Measurements from ENCODE around the gene CDYL2.

Gene CDYL2

DNA sequence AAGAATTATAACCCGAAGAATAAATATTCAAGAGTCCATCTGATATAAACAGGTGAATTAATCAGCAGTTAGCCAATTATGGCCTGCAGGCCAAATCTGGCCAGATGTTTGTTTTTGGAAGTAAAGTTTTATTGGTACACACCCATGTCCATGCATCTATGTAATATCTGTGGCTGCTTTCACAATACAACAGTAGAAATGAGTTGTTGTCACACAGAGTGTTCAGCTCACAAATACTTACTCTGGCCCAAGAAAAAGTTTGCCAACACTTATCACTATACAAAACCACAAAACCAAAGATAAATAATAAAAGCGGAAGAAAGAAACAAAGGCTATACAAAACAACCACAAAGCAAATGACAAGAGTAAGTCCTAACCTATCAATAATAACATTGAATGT is 109.4 kb downstream of the CDYL2 start:
- no peaks in the 10 kb centered on the region for H3K27me3 Mint-ChIP-seq (ENCODE audit: low read depth)
- H3K4me1 Mint-ChIP-seq (ENCODE audit: low read depth) = peaks cover 53% of the 10 kb centered on the region

DNA sequence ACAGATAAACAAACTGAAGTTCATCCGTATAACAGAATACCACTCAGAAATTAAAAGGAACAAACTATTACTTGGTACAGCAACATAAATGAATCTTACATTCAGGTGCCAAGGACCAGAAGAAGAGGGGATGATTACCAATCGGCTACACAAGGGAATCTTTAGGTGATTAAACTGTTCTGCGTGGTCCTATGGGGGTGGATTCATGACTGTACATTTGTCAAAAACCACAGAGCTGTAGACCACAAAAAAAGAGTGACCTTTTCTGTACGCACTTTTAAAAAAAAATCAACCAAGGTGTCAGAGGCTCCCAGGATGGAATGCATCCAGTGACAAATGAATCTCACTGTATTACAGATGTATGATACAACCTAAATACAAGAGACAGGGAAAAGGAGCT is 110.8 kb downstream of the CDYL2 start:
- peaks cover 56% of the 10 kb centered on the region for H3K4me1 Mint-ChIP-seq (ENCODE audit: low read depth)
- peaks cover 1% of the 10 kb centered on the region for H3K9me3 Mint-ChIP-seq
- H3K4me3 Mint-ChIP-seq = no peak overlapping the region
- no peaks in the 10 kb centered on the region for H3K27me3 Mint-ChIP-seq (ENCODE audit: low read depth)
- H3K36me3 Mint-ChIP-seq (ENCODE audit: low read depth) = peaks cover 23% of the 10 kb centered on the region
- H3K27ac Mint-ChIP-seq = no peak overlapping the region

More for the DNA sequence above, 109.4 kb downstream of the CDYL2 start:
- Mint-ChIP-seq H3K9me3 (peaks cover 4% of the 10 kb centered on the region), H3K27ac (peak overlapping the region; percentile 10), H3K36me3 (ENCODE audit: low read depth) (peaks cover 26% of the 10 kb centered on the region), H3K4me3 (no peak overlapping the region)

DNA sequence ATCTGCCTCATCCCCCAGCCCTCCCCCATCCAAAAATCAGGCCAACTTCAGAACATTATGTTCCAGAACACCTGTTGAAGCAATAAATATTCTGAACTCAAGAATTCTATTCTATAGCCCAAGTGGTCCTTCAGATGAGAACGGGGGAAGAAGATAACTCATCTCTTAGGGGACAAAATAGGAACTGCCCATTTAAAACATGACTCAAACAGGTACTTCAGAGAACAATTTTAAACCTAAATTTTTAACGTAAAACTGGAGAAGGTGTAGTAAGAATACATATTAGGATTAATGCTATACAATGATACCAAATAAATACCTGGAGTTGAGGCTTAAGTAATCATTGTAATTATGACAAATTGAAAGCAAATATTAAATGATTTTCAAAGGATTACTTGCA is 112.1 kb downstream of the CDYL2 start:
- Mint-ChIP-seq H3K4me1 (ENCODE audit: low read depth) (peaks cover 61% of the 10 kb centered on the region), H3K27me3 (ENCODE audit: low read depth) (no peaks in the 10 kb centered on the region), H3K27ac (no peak overlapping the region), H3K4me3 (no peak overlapping the region), H3K36me3 (ENCODE audit: low read depth) (peaks cover 20% of the 10 kb centered on the region), H3K9me3 (peaks cover 3% of the 10 kb centered on the region)

DNA sequence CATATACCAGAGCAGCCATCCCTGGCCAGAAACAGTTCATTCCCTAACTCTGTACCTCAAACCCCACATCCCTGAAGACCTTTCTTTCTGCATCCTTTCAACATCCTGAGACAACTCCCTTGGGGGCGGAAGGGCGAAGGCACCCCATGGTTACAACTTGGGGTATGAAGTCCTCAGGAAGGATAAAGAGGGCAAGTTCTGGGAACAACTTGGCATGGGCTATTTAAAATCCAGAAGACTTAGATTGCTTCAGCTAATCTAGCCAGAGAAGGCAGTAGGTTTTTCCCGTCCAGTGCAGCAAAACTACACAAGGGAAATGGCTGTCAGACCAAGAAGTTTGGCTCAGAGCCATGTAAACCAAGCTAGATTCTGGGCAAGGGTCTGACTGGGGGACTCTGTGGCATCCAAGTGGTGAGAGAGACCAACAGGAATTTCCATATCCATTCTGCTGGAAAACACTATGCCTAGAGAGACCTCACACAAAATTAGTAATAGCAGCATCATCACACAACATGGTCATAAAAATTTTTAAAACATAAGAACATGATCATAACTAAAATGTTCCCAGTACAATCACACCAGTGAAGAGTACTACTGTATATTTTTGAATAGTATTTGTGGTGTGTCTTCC is 113.2 kb downstream of the CDYL2 start:
- Mint-ChIP-seq H3K27me3 (ENCODE audit: low read depth) (no peaks in the 10 kb centered on the region), H3K27ac (no peak overlapping the region), H3K9me3 (peaks cover 7% of the 10 kb centered on the region), H3K4me3 (no peak overlapping the region), H3K36me3 (ENCODE audit: low read depth) (peaks cover 17% of the 10 kb centered on the region), H3K4me1 (ENCODE audit: low read depth) (peaks cover 56% of the 10 kb centered on the region)

DNA sequence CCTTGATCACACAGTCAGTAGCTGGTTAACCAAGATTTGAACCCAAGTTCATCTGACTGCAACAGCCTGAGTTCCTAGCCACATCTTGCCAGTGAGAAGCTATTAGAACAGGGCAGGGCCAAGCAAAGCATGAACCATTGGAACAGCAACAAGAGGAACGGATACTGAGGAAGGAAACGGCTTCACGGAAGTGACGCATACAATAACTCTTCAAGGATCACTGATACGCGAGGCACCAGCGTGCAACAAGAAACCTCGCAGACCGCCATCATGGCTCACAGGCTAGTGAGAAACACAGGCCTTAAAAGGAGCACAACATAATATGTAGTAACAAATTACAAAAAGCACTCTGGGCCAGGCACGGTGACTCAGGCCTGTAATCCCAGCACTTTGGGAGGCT is 114.9 kb downstream of the CDYL2 start:
- Mint-ChIP-seq H3K27ac (no peak overlapping the region), H3K27me3 (ENCODE audit: low read depth) (no peaks in the 10 kb centered on the region), H3K4me3 (no peak overlapping the region), H3K9me3 (peaks cover 7% of the 10 kb centered on the region), H3K36me3 (ENCODE audit: low read depth) (peaks cover 13% of the 10 kb centered on the region), H3K4me1 (ENCODE audit: low read depth) (peaks cover 40% of the 10 kb centered on the region)

DNA sequence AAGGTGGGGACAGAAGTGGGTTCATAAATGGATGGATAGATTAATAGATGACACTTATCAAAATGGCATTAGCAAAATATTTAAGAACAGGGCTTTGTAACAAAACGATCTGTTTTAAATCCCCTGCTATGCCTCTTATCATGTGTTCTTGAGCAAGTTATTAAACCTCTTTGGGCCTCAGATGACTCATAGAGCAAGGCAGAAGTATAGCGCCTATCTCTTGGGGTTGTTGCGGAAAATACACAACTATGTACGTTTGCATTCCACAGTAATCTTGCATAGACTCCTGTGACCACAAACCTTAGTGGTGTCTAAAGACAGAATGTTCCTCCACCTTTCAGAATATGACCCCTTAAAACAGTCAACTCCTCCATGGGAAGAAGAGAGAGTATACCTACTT is 116.8 kb downstream of the CDYL2 start:
- Mint-ChIP-seq H3K27me3 (ENCODE audit: low read depth) (no peaks in the 10 kb centered on the region), H3K9me3 (peaks cover 7% of the 10 kb centered on the region), H3K4me1 (ENCODE audit: low read depth) (peaks cover 29% of the 10 kb centered on the region), H3K27ac (no peak overlapping the region), H3K36me3 (ENCODE audit: low read depth) (peaks cover 26% of the 10 kb centered on the region), H3K4me3 (no peak overlapping the region)

DNA sequence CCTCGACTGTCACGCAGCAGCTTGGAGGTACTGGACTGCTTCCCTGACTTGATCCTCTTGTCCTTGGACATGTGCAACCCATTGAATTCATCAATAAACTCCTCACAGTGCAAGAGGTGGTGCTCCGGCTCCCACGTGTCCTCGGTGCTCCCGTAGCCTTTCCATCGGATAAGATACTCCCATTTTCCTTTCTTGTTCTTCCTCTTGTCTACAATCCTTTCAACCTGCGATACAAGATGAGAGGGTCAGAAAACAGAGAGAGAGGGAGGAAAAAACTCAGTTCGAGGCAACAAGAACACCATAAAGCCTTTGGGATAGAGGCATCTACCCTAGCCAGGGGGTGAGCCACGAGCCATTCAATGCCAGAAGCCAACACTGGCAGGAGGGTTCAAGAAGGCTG is 119.5 kb downstream of the CDYL2 start:
- no peaks in the 10 kb centered on the region for H3K27me3 Mint-ChIP-seq (ENCODE audit: low read depth)
- H3K4me1 Mint-ChIP-seq (ENCODE audit: low read depth) = peaks cover 28% of the 10 kb centered on the region
- H3K27ac Mint-ChIP-seq = no peak overlapping the region
- no peak overlapping the region for H3K4me3 Mint-ChIP-seq
- H3K36me3 Mint-ChIP-seq (ENCODE audit: low read depth) = peaks cover 48% of the 10 kb centered on the region
- peaks cover 11% of the 10 kb centered on the region for H3K9me3 Mint-ChIP-seq

DNA sequence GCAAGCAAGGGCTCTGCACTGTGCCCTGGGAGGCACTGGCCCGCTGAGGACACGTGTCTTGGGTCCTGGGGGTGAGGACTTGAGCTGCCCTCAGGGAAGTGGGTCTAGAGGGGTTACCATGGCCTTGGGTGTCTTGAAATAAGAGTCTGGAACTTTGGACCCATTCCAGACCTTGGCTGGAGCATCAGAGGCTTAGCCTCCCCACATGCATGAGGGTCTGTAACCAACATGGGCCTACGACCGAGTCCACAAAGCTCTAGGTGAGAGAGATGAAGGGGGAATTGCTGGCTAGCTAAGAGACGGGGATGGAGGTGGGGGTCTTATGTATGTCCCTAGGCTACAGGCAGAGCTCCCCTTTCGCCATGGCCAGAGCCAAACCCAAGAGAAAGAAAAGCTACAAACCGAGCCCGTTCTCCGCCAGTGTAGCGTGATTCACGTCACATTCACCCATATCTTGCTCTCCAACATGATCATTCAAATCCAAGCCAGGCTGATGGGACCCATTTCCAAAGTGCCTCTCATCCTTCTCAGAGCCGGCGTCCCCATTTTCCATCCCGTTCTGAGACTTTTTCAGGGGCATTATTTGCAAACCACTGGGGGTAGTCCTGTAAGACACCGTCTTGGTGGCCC is 120.1 kb downstream of the CDYL2 start:
- Mint-ChIP-seq H3K27me3 (ENCODE audit: low read depth) (no peaks in the 10 kb centered on the region), H3K36me3 (ENCODE audit: low read depth) (peaks cover 54% of the 10 kb centered on the region), H3K9me3 (peaks cover 17% of the 10 kb centered on the region), H3K27ac (no peak overlapping the region), H3K4me3 (no peak overlapping the region), H3K4me1 (ENCODE audit: low read depth) (peaks cover 31% of the 10 kb centered on the region)

DNA sequence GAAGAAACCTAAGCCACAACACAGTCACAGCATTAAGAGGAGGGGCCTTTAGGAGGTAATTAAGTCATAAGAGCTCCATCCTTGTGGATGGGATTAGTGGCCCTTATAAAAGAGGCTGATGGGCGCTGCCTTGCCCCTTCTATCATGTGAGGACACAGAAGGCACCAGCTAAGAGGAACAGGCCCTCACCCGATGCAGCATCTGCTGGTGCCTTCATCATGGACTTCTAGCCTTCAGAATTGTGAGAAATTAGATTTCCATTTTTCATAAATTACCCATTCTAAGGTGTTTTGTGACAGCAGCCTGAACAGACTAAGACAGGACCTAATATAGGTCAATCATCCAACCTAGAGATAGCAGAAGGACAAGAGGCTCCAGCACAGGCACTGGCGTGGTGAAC is 120.8 kb downstream of the CDYL2 start:
- Mint-ChIP-seq H3K9me3 (peaks cover 18% of the 10 kb centered on the region), H3K4me1 (ENCODE audit: low read depth) (peaks cover 25% of the 10 kb centered on the region), H3K36me3 (ENCODE audit: low read depth) (peaks cover 55% of the 10 kb centered on the region), H3K27me3 (ENCODE audit: low read depth) (no peaks in the 10 kb centered on the region), H3K4me3 (no peak overlapping the region), H3K27ac (no peak overlapping the region)

DNA sequence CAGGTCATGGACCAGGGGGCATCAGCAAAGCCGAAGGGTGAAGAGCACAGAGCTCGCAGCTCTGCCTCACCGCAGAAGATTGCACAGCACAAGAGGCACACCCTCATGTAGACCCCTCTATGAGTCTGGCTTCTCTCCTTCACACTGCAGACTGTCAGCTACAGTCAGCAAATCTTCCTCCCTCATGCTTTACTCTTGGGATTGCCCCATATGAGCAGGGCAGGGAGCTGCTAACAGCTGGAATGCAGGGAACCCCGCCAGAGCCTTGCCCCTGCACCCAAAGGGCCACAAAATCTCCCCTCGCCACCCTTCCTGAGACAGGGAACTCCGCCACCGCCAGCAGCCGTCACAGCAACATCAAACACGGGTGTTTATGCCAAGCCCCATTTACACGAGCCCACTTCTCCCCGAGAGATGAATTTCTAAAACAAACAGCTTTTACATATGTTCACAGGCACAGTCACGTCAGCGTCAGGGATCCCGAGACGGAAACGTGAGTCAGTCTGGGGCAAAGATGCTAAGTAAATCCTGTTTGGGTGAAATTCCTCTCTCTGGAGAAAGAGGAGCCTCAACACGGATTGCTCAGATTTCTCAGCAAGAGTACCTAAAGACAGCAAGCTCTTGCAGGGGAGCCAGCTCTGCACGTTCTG is 121.9 kb downstream of the CDYL2 start:
- Mint-ChIP-seq H3K36me3 (ENCODE audit: low read depth) (peaks cover 55% of the 10 kb centered on the region), H3K4me1 (ENCODE audit: low read depth) (peaks cover 20% of the 10 kb centered on the region), H3K27me3 (ENCODE audit: low read depth) (no peaks in the 10 kb centered on the region), H3K9me3 (peaks cover 18% of the 10 kb centered on the region), H3K4me3 (no peak overlapping the region), H3K27ac (peak overlapping the region; percentile 39)

DNA sequence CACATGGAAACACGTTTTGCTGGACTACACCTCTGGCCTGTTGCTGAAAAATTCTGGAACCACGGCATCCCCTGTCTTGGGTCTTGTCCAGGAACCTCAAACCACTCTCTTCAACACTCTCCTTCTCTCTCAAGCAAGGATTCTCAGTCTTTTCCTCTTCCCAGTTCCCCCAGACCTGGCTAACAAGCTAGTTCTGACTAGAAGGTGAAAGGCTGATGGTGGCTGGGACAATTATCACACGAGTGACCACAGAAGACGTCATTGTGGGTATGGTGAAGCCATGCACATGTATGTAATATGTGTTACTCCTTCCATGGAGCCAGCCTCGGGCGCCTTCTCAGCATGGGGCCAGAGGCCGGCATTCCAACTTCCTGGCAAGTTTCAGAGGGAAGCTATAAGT is 123.0 kb downstream of the CDYL2 start:
- Mint-ChIP-seq H3K4me3 (no peak overlapping the region), H3K27ac (no peak overlapping the region), H3K27me3 (ENCODE audit: low read depth) (no peaks in the 10 kb centered on the region), H3K9me3 (peaks cover 11% of the 10 kb centered on the region), H3K4me1 (ENCODE audit: low read depth) (peaks cover 20% of the 10 kb centered on the region), H3K36me3 (ENCODE audit: low read depth) (peaks cover 52% of the 10 kb centered on the region)

DNA sequence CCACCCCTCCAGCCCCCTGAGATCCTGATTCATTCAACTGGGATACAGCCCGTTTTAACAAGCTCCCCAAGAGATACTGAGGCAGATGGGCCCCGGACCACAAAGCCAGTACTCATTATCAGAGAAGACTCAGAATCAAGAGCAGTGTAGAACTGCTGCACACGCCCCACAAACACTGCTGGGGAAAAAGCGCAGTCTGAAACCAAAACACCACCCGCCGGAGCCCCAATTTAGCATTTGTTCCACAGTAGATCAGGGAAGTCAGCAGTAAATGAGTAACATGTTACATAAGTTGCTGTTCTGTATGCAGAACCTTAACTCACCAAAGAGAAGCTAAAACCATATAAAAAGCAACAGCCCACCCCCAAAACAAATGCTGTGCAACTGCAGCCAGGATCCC is 123.6 kb downstream of the CDYL2 start:
- Mint-ChIP-seq H3K4me3 (no peak overlapping the region), H3K27me3 (ENCODE audit: low read depth) (no peaks in the 10 kb centered on the region), H3K4me1 (ENCODE audit: low read depth) (peaks cover 26% of the 10 kb centered on the region), H3K27ac (no peak overlapping the region), H3K9me3 (peaks cover 11% of the 10 kb centered on the region), H3K36me3 (ENCODE audit: low read depth) (peaks cover 58% of the 10 kb centered on the region)

DNA sequence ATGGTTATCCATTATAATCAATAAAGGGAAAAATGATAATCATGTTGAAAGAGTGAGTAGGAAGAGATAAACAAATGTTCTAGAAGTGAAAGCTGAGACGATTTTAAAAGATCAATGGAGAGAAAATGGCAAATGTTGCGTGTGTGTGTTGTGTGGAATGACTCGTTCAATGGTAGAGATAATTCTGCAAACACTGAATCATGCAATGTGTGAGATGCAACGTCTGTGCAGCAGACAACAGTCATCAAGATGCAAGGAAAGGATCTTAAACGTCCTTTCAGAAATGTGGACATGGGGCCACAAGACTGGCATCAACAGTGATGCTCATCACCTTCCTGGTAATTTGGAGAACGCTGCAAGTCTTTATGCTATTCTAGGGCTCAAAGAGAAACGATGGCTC is 124.4 kb downstream of the CDYL2 start:
- no peaks in the 10 kb centered on the region for H3K27me3 Mint-ChIP-seq (ENCODE audit: low read depth)
- peaks cover 11% of the 10 kb centered on the region for H3K9me3 Mint-ChIP-seq
- H3K4me3 Mint-ChIP-seq = no peak overlapping the region
- peaks cover 29% of the 10 kb centered on the region for H3K4me1 Mint-ChIP-seq (ENCODE audit: low read depth)
- H3K36me3 Mint-ChIP-seq (ENCODE audit: low read depth) = peaks cover 62% of the 10 kb centered on the region
- no peak overlapping the region for H3K27ac Mint-ChIP-seq

DNA sequence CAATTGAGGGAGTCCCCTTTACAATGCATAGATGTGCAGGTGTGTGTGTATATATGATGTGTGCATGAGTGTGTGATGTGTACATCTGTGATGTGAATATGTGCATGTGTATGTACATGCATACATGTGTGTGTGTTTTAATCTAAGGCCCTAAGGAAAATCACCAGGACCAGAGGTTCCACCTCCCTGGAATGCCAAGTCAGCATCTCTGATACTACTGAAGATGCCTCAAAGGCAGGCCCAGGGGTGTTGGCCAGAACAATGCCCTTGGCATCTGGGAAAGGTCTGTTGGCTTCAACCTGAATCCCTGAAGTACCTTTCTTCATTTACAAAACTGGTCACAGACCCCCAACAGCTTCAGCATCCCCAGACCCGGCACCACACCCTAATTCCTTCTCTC is 129.5 kb downstream of the CDYL2 start:
- H3K27me3 Mint-ChIP-seq (ENCODE audit: low read depth) = no peaks in the 10 kb centered on the region
- H3K4me3 Mint-ChIP-seq = no peak overlapping the region
- H3K27ac Mint-ChIP-seq = no peak overlapping the region
- peaks cover 13% of the 10 kb centered on the region for H3K9me3 Mint-ChIP-seq
- H3K4me1 Mint-ChIP-seq (ENCODE audit: low read depth) = peaks cover 32% of the 10 kb centered on the region
- H3K36me3 Mint-ChIP-seq (ENCODE audit: low read depth) = peaks cover 49% of the 10 kb centered on the region

DNA sequence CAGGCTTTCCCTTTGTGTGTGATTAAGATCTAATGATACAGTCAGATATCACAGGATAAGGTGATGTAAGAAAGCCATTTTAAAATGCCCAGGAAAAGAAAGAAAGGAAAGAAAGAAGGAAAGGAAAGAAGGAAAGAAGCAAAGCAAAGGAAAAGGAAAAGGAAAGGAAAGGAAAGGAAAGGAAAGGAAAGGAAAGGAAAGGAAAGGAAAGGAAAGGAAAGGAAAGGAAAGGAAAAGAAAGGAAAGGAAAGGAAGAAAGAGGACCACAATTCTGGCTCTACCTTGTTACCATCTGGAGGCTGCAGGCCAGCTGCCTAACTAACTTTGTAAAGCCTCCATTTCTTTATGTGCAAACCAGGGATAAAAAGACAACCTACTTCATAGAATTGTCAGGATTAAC is 132.0 kb downstream of the CDYL2 start:
- Mint-ChIP-seq H3K4me3 (no peak overlapping the region), H3K9me3 (peaks cover 6% of the 10 kb centered on the region), H3K36me3 (ENCODE audit: low read depth) (peaks cover 50% of the 10 kb centered on the region), H3K27ac (no peak overlapping the region), H3K4me1 (ENCODE audit: low read depth) (peaks cover 36% of the 10 kb centered on the region), H3K27me3 (ENCODE audit: low read depth) (no peaks in the 10 kb centered on the region)

Measured in T-helper 1 cell treated with Interleukin-12 subunit alpha and Interleukin-12 subunit beta and Interleukin-4 antibody, amounts not matched to agents 30 μg/mL and 1 μg/mL, for 36 hours (primary cell).